HL-60 (cell line): ENCODE measurements around the gene MPPED1.

Experiments used
- CTCF ChIP-seq: IDR thresholded peaks from one replicate; pipeline ENCODE4 v1.5.1; 2011; ENCODE audit warnings: low read length, control low read depth, inconsistent platforms; ENCODE audit not compliant: insufficient read depth
- GABPA ChIP-seq: IDR thresholded peaks from 2 replicates; pipeline ENCODE4 v1.6.1; 2012; ENCODE audit warnings: low read depth
- POLR2AphosphoS5 ChIP-seq: IDR thresholded peaks from 2 replicates; pipeline ENCODE4 v1.6.1; 2012; ENCODE audit warnings: low read depth
- REST ChIP-seq: IDR thresholded peaks from 2 replicates; pipeline ENCODE4 v1.6.1; 2012; ENCODE audit warnings: low read depth; ENCODE audit not compliant: insufficient replicate concordance
- SPI1 ChIP-seq: IDR thresholded peaks from 2 replicates; pipeline ENCODE4 v1.6.1; 2012; ENCODE audit warnings: low read depth, mild to moderate bottlenecking, borderline replicate concordance

- TF ChIP-seq CTCF (no peak), REST (no peak), POLR2AphosphoS5 (no peak), GABPA (no peak), SPI1 (no peak)
Observed at GRCh38 chr22:43543522-43544288, 131.9 kb downstream of the MPPED1 start.
